Sciatic nerve (tissue), 2 donors: ENCODE data around the gene NPAS1. TPM values are rescaled to one million over a fixed set of nuclear protein-coding genes. Genes with fewer than 3 reads are reported as not detected.

Source experiments
- ATAC-seq: fragments of 200-7000 bp; cut with Tn5 transposase; one replicate; pipeline ENCODE4 v1.9.1; 2020; ENCODE audit warnings: mild to moderate bottlenecking, moderate library complexity
- DNase-seq: peaks from one replicate; pipeline ENCODE4 v3.0.0-alpha.2; 2020; ENCODE audit warnings: low spot score
- intact Hi-C: fragments of 100-400 bp; cut with DNase I; formaldehyde crosslinking; loops from one replicate; pipeline ENCODE4 v1.14.2; 2022
- total RNA-seq: library from RNA; stranded (reverse); fragmentation: NEBNext Ultra II Directional; extraction: Animal tissue kit (Norgen Biotek cat#: 25700); gene quantifications from one replicate; pipeline ENCODE4 v1.2.1, GENCODE V29; 2021
- donor health status: DM: no; HTN: no; CAD: no.
- donor health status: DM: no; HTN: no; CAD: no.

NPAS1 gene
- total RNA-seq, 1 donor from 2014 or later, result 0.89 TPM

GRCh38 chr19:47094557-47095475 is 75.2 kb downstream of the NPAS1 start:
- ATAC-seq, result peak; percentile 47
- intact Hi-C loops, result no loop called here
- DNase-seq, result no peak

Other genes with a start within 250 kb of the NPAS1 start
- gene SLC1A5, start 231.2 kb upstream of the NPAS1 start, total RNA-seq, result 71.0 TPM
- 59.7 TPM for gene AP2S1, start 169.0 kb upstream of the NPAS1 start, total RNA-seq
- 67.0 TPM for gene ARHGAP35, start 158.8 kb upstream of the NPAS1 start, total RNA-seq
- 19.3 TPM for gene TMEM160, start 28.8 kb downstream of the NPAS1 start, total RNA-seq
- 50.4 TPM for gene ZC3H4, start 93.9 kb downstream of the NPAS1 start, total RNA-seq
- gene SAE1, start 111.0 kb downstream of the NPAS1 start, total RNA-seq, result 41.8 TPM
- 5.4 TPM for gene BBC3, start 211.4 kb downstream of the NPAS1 start, total RNA-seq
- gene CCDC9, start 236.7 kb downstream of the NPAS1 start, total RNA-seq, result 42.4 TPM